Kidney (tissue), 14 donors: ENCODE results near the gene KLRF1. TPM values are rescaled to one million over a fixed set of nuclear protein-coding genes. Genes with fewer than 3 reads are reported as not detected.

ENCODE experiments used
- DNase-seq, 5 donors: peaks; one replicate each; pipeline ENCODE4 v3.0.0-alpha.2; 2013 to 2020
- FAIRE-seq: peaks from 2 replicates; lab custom pipeline; 2012; peaks lifted over from hg19 to GRCh38; lab: Jason Lieb, UNC
- H3K27ac ChIP-seq, 2 donors: one replicate each; pipeline ENCODE4 v1.7.0; 2013; ENCODE audit warnings: low read depth in 2 of 2, low read length in 2 of 2, inconsistent platforms in 1 of 2
- H3K27me3 ChIP-seq: one replicate; pipeline ENCODE4 v1.7.1; 2013; ENCODE audit warnings: low read length, inconsistent platforms; ENCODE audit not compliant: control insufficient read depth, insufficient read depth
- H3K36me3 ChIP-seq, 3 donors: one replicate each; pipeline versions ENCODE4 v1.7.0 to v1.7.1; 2013; ENCODE audit warnings: low read length in 3 of 3, control low read depth in 1 of 3, inconsistent platforms in 1 of 3; ENCODE audit not compliant: insufficient read depth in 3 of 3, control insufficient read depth in 2 of 3
- H3K4me1 ChIP-seq, 3 donors: one replicate each; pipeline versions ENCODE4 v1.7.0 to v1.7.1; 2013; ENCODE audit warnings: low read length in 3 of 3, inconsistent platforms in 1 of 3, low read depth in 1 of 3; ENCODE audit not compliant: control insufficient read depth in 2 of 3, insufficient read depth in 2 of 3
- H3K4me3 ChIP-seq, 3 donors: one replicate each; pipeline versions ENCODE4 v1.7.0 to v1.8.1; 2013; ENCODE audit warnings: low read length in 3 of 3, control low read depth in 1 of 3, inconsistent platforms in 1 of 3
- H3K9ac ChIP-seq, 3 donors: one replicate each; pipeline versions ENCODE4 v1.7.0 to v1.7.1; 2013; ENCODE audit warnings: low read length in 3 of 3, control low read depth in 1 of 3, inconsistent platforms in 1 of 3
- H3K9me3 ChIP-seq, 3 donors: one replicate each; pipeline versions ENCODE4 v1.7.0 to v1.7.1; 2013; ENCODE audit warnings: low read length in 3 of 3, control low read depth in 1 of 3, inconsistent platforms in 1 of 3; ENCODE audit not compliant: control insufficient read depth in 2 of 3, insufficient read depth in 1 of 3
- CTCF ChIP-seq: IDR thresholded peaks from 3 replicates; pipeline ENCODE4 v1.5.1; 2012; ENCODE audit warnings: mild to moderate bottlenecking, moderate library complexity, borderline replicate concordance; ENCODE audit not compliant: insufficient read depth; ENCODE audit errors: extremely low read depth
- intact Hi-C: fragments of 100-400 bp; cut with DNase I; formaldehyde crosslinking; loops from one replicate; pipeline ENCODE4 v1.11.1; 2022
- polyA plus RNA-seq: library from polyadenylated mRNA; stranded (reverse); fragments of 350-450 nt; fragmentation: Illumina TruSeq; extraction: RNeasy Lipid Tissue Mini Kit (QIAGEN cat#74804); gene quantifications from one replicate; pipeline ENCODE4 v1.2.3, GENCODE V29; 2014; ENCODE audit warnings: low read depth, low replicate concordance; ENCODE audit not compliant: insufficient read depth
- total RNA-seq: library from RNA; stranded (reverse); fragmentation: NEBNext Ultra II Directional; extraction: Animal tissue kit (Norgen Biotek cat#: 25700); gene quantifications from one replicate; pipeline ENCODE4 v1.2.1, GENCODE V29; 2021
- donor health status: control.
- donor health status: control.
- donor health status: control.
- donor health status: control.
- donor health status: control.
- donor health status: DM: yes; HTN: yes; CAD: no.
- donor health status: Normal renal cell carcinoma (clear cell type).

The KLRF1 gene
- total and polyA plus RNA-seq, 2 donors from 2014 or later, result 2.0 TPM

- DNase-seq, result no peak
- H3K27ac ChIP-seq, result no peak overlapping the region
- H3K9me3 ChIP-seq, result no peaks in the 10 kb centered on the region
- no peak overlapping the region for H3K4me3 ChIP-seq
- H3K4me1 ChIP-seq, result no peaks in the 10 kb centered on the region
- intact Hi-C loops, result no loop called here
- no peak for FAIRE-seq
- no peak overlapping the region for H3K9ac ChIP-seq
- no peaks in the 10 kb centered on the region for H3K27me3 ChIP-seq
- TF ChIP-seq CTCF, result no peak
- H3K36me3 ChIP-seq, result no peaks in the 10 kb centered on the region
Observed at GRCh38 chr12:9851050-9851449, 23.8 kb downstream of the KLRF1 start.

DNA sequence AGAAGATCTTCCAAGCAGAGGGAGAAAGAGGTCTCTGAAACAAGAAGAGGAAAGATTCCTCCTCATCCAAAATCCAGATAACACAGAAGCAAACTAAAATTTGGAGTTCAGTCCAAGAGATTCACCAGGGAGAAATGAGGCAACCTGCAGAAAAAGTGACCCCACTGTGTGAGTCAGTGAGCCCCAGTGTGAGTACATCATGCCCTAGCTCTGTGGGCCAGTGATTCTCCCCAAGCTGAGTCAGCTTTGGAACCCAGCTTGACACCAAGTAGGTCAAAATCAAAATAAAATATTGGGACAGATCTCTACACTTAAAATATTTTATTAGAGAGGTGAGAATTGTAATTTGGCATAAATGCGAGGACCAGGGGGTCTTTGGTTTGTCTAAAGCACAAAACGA is 24.6 kb downstream of the KLRF1 start:
- Histone ChIP-seq H3K4me3 (no peak overlapping the region), H3K36me3 (no peaks in the 10 kb centered on the region), H3K9me3 (no peaks in the 10 kb centered on the region), H3K27me3 (no peaks in the 10 kb centered on the region), H3K9ac (no peak overlapping the region), H3K27ac (no peak overlapping the region), H3K4me1 (no peaks in the 10 kb centered on the region)
- FAIRE-seq (no peak), DNase-seq (no peak)
- intact Hi-C loops, result no loop called here
- TF ChIP-seq CTCF, result no peak

- Histone ChIP-seq H3K36me3 (no peaks in the 10 kb centered on the region), H3K27me3 (no peaks in the 10 kb centered on the region), H3K9me3 (no peaks in the 10 kb centered on the region), H3K4me3 (no peak overlapping the region), H3K9ac (no peak overlapping the region), H3K4me1 (no peaks in the 10 kb centered on the region), H3K27ac (no peak overlapping the region)
- FAIRE-seq, result no peak
- TF ChIP-seq CTCF, result no peak
- no peak for DNase-seq
- intact Hi-C loops, result no loop called here
Observed at GRCh38 chr12:9856151-9856550, 28.9 kb downstream of the KLRF1 start.

GRCh38 chr12:9856894-9857293 is 29.6 kb downstream of the KLRF1 start:
- intact Hi-C loops, result no loop called here
- Histone ChIP-seq H3K27ac (no peak overlapping the region), H3K4me1 (no peaks in the 10 kb centered on the region), H3K36me3 (no peaks in the 10 kb centered on the region), H3K27me3 (no peaks in the 10 kb centered on the region), H3K9me3 (no peaks in the 10 kb centered on the region), H3K9ac (no peak overlapping the region), H3K4me3 (no peak overlapping the region)
- TF ChIP-seq CTCF, result no peak
- FAIRE-seq (no peak), DNase-seq (no peak)
